Measurements from ENCODE around the gene TNFAIP8L1. TPM values are rescaled to one million over a fixed set of nuclear protein-coding genes. Genes with fewer than 3 reads are reported as not detected.
"Not testable (repeated sequence)": the region's sequence is repeated elsewhere in the genome, so short reads cannot be mapped to it uniquely, and the experiment has no call there.

The TNFAIP8L1 gene
- 5.7 TPM for total RNA-seq

DNA sequence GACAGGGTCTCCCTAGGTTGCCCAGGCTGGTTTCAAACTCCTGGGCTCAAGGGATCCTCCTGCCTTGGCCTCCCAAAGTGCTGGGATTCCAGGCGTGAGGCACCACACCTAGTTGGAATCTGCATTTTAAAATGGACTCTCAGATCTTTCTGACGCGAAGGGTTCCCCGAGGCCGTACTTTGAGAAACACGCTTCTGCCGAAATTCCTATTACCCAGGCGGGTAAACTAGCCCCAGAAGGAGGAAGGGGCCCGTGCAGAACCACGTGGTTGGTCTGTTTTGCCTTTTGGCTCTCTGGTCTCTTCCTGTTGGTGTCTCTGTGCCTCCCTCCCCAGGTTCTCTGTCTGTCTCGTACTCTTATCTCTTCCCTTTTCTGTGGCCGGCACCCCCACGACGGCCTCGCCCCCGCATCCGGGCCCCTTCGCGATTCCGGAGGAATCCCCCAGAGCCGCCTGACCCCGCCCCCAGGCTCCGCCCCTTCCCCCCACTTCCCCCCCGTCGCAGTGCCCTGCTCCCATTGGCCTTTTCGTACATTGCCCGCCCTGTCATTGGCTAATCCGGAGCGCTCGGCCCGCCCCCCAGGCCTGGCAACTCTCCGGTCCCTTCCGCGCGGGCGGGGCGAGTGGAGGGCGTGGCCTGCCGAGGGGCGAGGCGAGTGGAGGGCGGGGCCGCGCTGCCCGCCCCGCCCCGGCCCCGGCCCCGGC is at the start of gene TNFAIP8L1:
Gene TNFAIP8L1, plus strand, starts transcription at position 689 of the 703 bp plus-strand sequence. CDS start 12,354 bp downstream, outside the sequence.
- Histone ChIP-seq H3K9me3 (ENCODE audit: control insufficient read depth in 3 of 3, low read length in 3 of 3) (no peaks in the 10 kb centered on the region), H3K4me1 (ENCODE audit: control insufficient read depth in 3 of 3, insufficient read depth in 3 of 3, low read length in 3 of 3) (peaks cover 29 to 37% (median 30%) of the 10 kb centered on the region in 3 donors), H3K27ac (ENCODE audit: low read depth, low read length) (peak within 1 kb of the TSS; percentile 62)

DNA sequence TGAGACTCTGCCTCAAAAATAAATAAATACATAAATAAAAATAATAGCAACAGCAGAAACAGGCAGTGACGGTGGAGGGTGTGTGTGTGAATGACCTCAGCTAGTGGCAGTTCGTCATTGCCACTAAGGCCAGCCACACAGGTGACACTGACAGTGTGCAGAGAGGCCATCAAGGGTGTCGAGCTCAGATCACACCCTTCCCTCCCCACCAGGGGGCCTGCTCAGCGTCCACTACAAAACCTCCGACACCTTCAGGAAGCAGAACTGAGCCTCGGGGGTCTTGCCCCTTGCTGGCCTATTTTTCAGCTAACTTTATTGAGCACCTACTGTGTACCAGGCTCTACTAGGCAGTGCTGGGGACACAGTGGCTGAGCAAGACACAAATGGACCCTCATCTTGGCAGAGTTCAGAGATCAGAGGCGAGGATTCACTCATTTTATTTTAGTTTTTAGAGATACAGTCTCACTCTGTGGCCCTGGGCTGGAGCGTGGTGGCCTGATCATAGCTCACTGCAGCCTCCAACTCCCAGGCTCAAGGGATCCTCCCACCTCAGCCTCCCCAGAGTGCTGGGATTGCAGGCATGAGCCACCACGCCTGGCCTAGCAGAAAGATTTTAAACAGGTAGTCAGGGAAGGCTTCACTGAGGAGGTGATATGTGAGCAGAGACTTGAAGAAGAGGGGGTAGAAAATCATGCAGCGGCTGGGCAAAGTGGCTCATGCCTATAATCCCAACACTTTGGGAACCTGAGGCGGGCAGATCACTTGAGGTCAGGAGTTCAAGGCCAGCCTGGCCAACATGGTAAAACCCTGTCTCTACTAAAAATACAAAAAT is 49.5 kb upstream of the TNFAIP8L1 start:
- Histone ChIP-seq H3K4me3 (ENCODE audit: low read length in 3 of 3) (no peak overlapping the region), H3K4me1 (ENCODE audit: control insufficient read depth in 3 of 3, insufficient read depth in 3 of 3, low read length in 3 of 3) (peaks cover 0 to 2% (median 0%) of the 10 kb centered on the region in 3 donors), H3K27me3 (ENCODE audit: control insufficient read depth in 3 of 3, insufficient read depth in 3 of 3, low read length in 3 of 3) (peaks cover 25 to 26% (median 26%) of the 10 kb centered on the region in 3 donors), H3K9me3 (ENCODE audit: control insufficient read depth in 3 of 3, low read length in 3 of 3) (no peaks in the 10 kb centered on the region), H3K27ac (ENCODE audit: low read depth, low read length) (no peak overlapping the region), H3K9ac (ENCODE audit: low read depth in 1 of 3, low read length in 3 of 3) (no peak overlapping the region), H3K36me3 (ENCODE audit: control insufficient read depth in 3 of 3, insufficient read depth in 3 of 3, low read length in 3 of 3) (no peaks in the 10 kb centered on the region)

More for the DNA sequence above, at the start of gene TNFAIP8L1:
- Histone ChIP-seq H3K27me3 (ENCODE audit: control insufficient read depth in 3 of 3, insufficient read depth in 3 of 3, low read length in 3 of 3) (no peaks in the 10 kb centered on the region), H3K4me3 (ENCODE audit: low read length in 3 of 3) (peak within 1 kb of the TSS; percentile 72 to 81 (median 75)), H3K9ac (ENCODE audit: low read depth in 1 of 3, low read length in 3 of 3) (peak within 1 kb of the TSS; percentile 74 to 82 (median 75)), H3K36me3 (ENCODE audit: control insufficient read depth in 3 of 3, insufficient read depth in 3 of 3, low read length in 3 of 3) (no peaks in the 10 kb centered on the region)

- H3K27me3 ChIP-seq (ENCODE audit: control insufficient read depth in 3 of 3, insufficient read depth in 3 of 3, low read length in 3 of 3) = peaks cover 18 to 20% (median 18%) of the 10 kb centered on the region in 3 donors
- H3K27ac ChIP-seq (ENCODE audit: low read depth, low read length) = no peak overlapping the region
- H3K9ac ChIP-seq (ENCODE audit: low read depth in 1 of 3, low read length in 3 of 3) = no peak overlapping the region
- no peak overlapping the region for H3K4me3 ChIP-seq (ENCODE audit: low read length in 3 of 3)
- no peaks in the 10 kb centered on the region for H3K9me3 ChIP-seq (ENCODE audit: control insufficient read depth in 3 of 3, low read length in 3 of 3)
- H3K36me3 ChIP-seq (ENCODE audit: control insufficient read depth in 3 of 3, insufficient read depth in 3 of 3, low read length in 3 of 3) = no peaks in the 10 kb centered on the region
- H3K4me1 ChIP-seq (ENCODE audit: control insufficient read depth in 3 of 3, insufficient read depth in 3 of 3, low read length in 3 of 3) = no peaks in the 10 kb centered on the region
These were observed 48.8 kb upstream of the TNFAIP8L1 start for GRCh38 chr19:4590559-4590958.

DNA sequence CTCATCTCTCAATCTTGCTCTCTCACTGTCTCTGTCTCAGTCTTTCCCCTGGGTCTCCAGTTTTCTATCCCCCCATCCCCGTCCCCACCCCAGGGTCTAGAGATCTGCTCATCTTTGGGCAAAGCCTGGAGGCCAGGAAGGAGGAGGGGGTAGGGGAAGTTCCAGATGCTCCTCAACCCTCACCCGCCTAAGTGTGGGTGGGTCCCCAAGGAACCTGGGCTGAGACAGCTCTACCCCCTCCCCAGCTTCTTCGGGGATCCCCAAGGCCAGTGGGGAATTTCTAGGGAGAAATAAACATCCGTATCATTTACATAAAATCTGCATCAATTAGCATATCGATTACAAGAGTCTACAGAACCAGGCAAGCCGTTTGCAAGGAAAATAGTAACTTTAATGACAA is 48.0 kb upstream of the TNFAIP8L1 start:
- Histone ChIP-seq H3K9ac (ENCODE audit: low read depth in 1 of 3, low read length in 3 of 3) (no peak overlapping the region), H3K36me3 (ENCODE audit: control insufficient read depth in 3 of 3, insufficient read depth in 3 of 3, low read length in 3 of 3) (no peaks in the 10 kb centered on the region), H3K9me3 (ENCODE audit: control insufficient read depth in 3 of 3, low read length in 3 of 3) (no peaks in the 10 kb centered on the region), H3K27ac (ENCODE audit: low read depth, low read length) (no peak overlapping the region), H3K4me1 (ENCODE audit: control insufficient read depth in 3 of 3, insufficient read depth in 3 of 3, low read length in 3 of 3) (no peaks in the 10 kb centered on the region), H3K4me3 (ENCODE audit: low read length in 3 of 3) (no peak overlapping the region), H3K27me3 (ENCODE audit: control insufficient read depth in 3 of 3, insufficient read depth in 3 of 3, low read length in 3 of 3) (peaks cover 13 to 20% (median 20%) of the 10 kb centered on the region in 3 donors)

DNA sequence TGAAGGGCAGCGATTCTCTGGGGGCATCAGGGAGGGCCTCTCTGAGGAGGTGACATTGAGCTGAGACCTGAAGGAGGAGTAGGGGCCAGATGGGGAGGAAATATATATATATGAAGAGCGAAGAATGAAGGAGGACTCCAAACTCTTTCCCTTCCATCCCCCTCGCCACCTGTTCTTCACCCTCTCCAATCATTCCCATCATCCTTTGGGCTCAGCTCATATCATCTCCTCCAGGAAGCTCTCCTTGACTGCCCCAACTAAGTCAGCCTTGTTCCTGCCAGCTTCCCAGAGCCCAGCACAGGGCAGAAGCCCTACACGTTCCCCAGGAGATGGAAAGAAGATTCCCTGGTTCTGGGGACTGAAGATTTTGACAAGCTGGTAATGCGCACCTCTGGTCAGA is 46.9 kb upstream of the TNFAIP8L1 start:
- Histone ChIP-seq H3K9ac (ENCODE audit: low read depth in 1 of 3, low read length in 3 of 3) (no peak overlapping the region), H3K4me3 (ENCODE audit: low read length in 3 of 3) (no peak overlapping the region), H3K4me1 (ENCODE audit: control insufficient read depth in 3 of 3, insufficient read depth in 3 of 3, low read length in 3 of 3) (peaks cover 0 to 2% (median 0%) of the 10 kb centered on the region in 3 donors), H3K27ac (ENCODE audit: low read depth, low read length) (no peak overlapping the region), H3K27me3 (ENCODE audit: control insufficient read depth in 3 of 3, insufficient read depth in 3 of 3, low read length in 3 of 3) (peaks cover 18 to 25% (median 21%) of the 10 kb centered on the region in 3 donors), H3K36me3 (ENCODE audit: control insufficient read depth in 3 of 3, insufficient read depth in 3 of 3, low read length in 3 of 3) (no peaks in the 10 kb centered on the region), H3K9me3 (ENCODE audit: control insufficient read depth in 3 of 3, low read length in 3 of 3) (no peaks in the 10 kb centered on the region)

DNA sequence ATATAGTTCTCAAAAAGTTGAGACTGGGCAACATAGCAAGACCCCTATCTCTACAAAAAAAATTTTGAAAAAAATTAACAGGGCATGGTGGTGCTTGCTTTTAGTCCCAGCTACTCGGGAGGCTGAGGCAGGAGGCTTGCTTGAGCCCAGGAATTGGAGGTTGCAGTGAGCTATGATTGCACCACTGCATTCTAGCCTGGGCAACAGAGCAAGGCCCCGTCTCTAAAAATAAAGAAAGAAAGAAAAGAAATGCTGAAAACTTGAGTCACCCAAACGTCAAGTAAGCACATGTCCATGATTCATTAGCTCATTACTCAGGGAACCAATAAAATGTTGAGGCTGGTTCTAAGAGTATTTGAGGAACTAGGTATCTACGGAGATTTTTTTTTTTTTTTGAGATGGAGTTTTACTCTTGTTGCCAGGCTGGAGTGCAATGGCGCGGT is 45.9 kb upstream of the TNFAIP8L1 start:
- peaks cover 0 to 3% (median 2%) of the 10 kb centered on the region in 3 donors for H3K4me1 ChIP-seq (ENCODE audit: control insufficient read depth in 3 of 3, insufficient read depth in 3 of 3, low read length in 3 of 3)
- H3K27me3 ChIP-seq (ENCODE audit: control insufficient read depth in 3 of 3, insufficient read depth in 3 of 3, low read length in 3 of 3) = peaks cover 22 to 31% (median 24%) of the 10 kb centered on the region in 3 donors
- no peak overlapping the region for H3K4me3 ChIP-seq (ENCODE audit: low read length in 3 of 3)
- H3K9ac ChIP-seq (ENCODE audit: low read depth in 1 of 3, low read length in 3 of 3) = no peak overlapping the region
- H3K9me3 ChIP-seq (ENCODE audit: control insufficient read depth in 3 of 3, low read length in 3 of 3) = no peaks in the 10 kb centered on the region
- H3K27ac ChIP-seq (ENCODE audit: low read depth, low read length) = no peak overlapping the region
- H3K36me3 ChIP-seq (ENCODE audit: control insufficient read depth in 3 of 3, insufficient read depth in 3 of 3, low read length in 3 of 3) = no peaks in the 10 kb centered on the region

- Histone ChIP-seq H3K9me3 (ENCODE audit: control insufficient read depth in 3 of 3, low read length in 3 of 3) (no peaks in the 10 kb centered on the region), H3K27me3 (ENCODE audit: control insufficient read depth in 3 of 3, insufficient read depth in 3 of 3, low read length in 3 of 3) (peaks cover 27 to 37% (median 30%) of the 10 kb centered on the region in 3 donors), H3K4me3 (ENCODE audit: low read length in 3 of 3) (no peak overlapping the region), H3K9ac (ENCODE audit: low read depth in 1 of 3, low read length in 3 of 3) (no peak overlapping the region), H3K4me1 (ENCODE audit: control insufficient read depth in 3 of 3, insufficient read depth in 3 of 3, low read length in 3 of 3) (peaks cover 0 to 3% (median 2%) of the 10 kb centered on the region in 3 donors), H3K27ac (ENCODE audit: low read depth, low read length) (no peak overlapping the region), H3K36me3 (ENCODE audit: control insufficient read depth in 3 of 3, insufficient read depth in 3 of 3, low read length in 3 of 3) (no peaks in the 10 kb centered on the region)
These were observed 45.1 kb upstream of the TNFAIP8L1 start for GRCh38 chr19:4594201-4594600.

DNA sequence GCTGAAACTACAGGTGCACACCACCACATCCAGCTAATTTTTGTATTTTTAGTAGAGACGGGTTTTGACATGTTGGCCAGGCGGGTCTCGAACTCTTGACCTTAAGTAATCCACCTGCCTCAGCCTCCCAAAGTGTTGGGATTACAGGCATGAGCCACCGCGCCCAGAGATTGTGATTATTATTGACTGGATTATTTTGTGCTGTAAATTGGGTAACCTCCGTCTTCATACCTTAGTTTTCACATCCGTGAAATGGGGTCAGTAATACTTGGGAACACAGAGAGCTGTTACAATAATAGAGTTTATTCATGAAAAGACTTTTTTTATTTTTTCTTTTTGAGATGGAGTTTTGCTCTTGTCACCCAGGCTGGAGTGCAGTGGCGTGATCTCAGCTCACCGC is 44.2 kb upstream of the TNFAIP8L1 start:
- H3K27ac ChIP-seq (ENCODE audit: low read depth, low read length) = not testable (repeated sequence)

GRCh38 chr19:4596033-4596904 is 43.0 kb upstream of the TNFAIP8L1 start:
- Histone ChIP-seq H3K4me3 (ENCODE audit: low read length in 3 of 3) (no peak overlapping the region), H3K9ac (ENCODE audit: low read depth in 1 of 3, low read length in 3 of 3) (no peak overlapping the region), H3K4me1 (ENCODE audit: control insufficient read depth in 3 of 3, insufficient read depth in 3 of 3, low read length in 3 of 3) (peaks cover 0 to 3% (median 2%) of the 10 kb centered on the region in 3 donors), H3K27me3 (ENCODE audit: control insufficient read depth in 3 of 3, insufficient read depth in 3 of 3, low read length in 3 of 3) (peaks cover 36 to 42% (median 37%) of the 10 kb centered on the region in 3 donors), H3K36me3 (ENCODE audit: control insufficient read depth in 3 of 3, insufficient read depth in 3 of 3, low read length in 3 of 3) (no peaks in the 10 kb centered on the region), H3K27ac (ENCODE audit: low read depth, low read length) (no peak overlapping the region), H3K9me3 (ENCODE audit: control insufficient read depth in 3 of 3, low read length in 3 of 3) (no peaks in the 10 kb centered on the region)

More for the DNA sequence above, 44.2 kb upstream of the TNFAIP8L1 start:
- not testable (repeated sequence) for H3K4me1 ChIP-seq (ENCODE audit: control insufficient read depth in 3 of 3, insufficient read depth in 3 of 3, low read length in 3 of 3); H3K36me3 ChIP-seq (ENCODE audit: control insufficient read depth in 3 of 3, insufficient read depth in 3 of 3, low read length in 3 of 3); H3K4me3 ChIP-seq (ENCODE audit: low read length in 3 of 3); H3K9me3 ChIP-seq (ENCODE audit: control insufficient read depth in 3 of 3, low read length in 3 of 3); H3K9ac ChIP-seq (ENCODE audit: low read depth in 1 of 3, low read length in 3 of 3)
- peaks cover 30 to 38% (median 34%) of the 10 kb centered on the region in 3 donors for H3K27me3 ChIP-seq (ENCODE audit: control insufficient read depth in 3 of 3, insufficient read depth in 3 of 3, low read length in 3 of 3)

All from skeletal muscle tissue (tissue), 4 donors.